Breast epithelium (tissue), 4 donors: ENCODE results near the gene LEP. TPM values are rescaled to one million over a fixed set of nuclear protein-coding genes. Genes with fewer than 3 reads are reported as not detected.

Experiments
- DNase-seq, 2 donors: peaks; one replicate each; pipeline ENCODE4 v3.0.0-alpha.2; 2019; ENCODE audit warnings: low spot score in 2 of 2
- H3K27ac ChIP-seq, 2 donors: fragments of 200-600 bp; sonication (generic) in 1 of 2; one replicate each; pipeline ENCODE4 v1.5.1; 2016 to 2019; ENCODE audit warnings: mild to moderate bottlenecking in 1 of 2
- H3K27me3 ChIP-seq, 2 donors: fragments of 200-600 bp; sonication (generic) in 1 of 2; one replicate each; pipeline versions ENCODE4 v1.5.1 to v1.6.0; 2017 to 2019; ENCODE audit warnings: control low read depth in 1 of 2, mild to moderate bottlenecking in 1 of 2
- H3K36me3 ChIP-seq: fragments of 200-600 bp; one replicate; pipeline ENCODE4 v1.5.1; 2019
- H3K4me1 ChIP-seq, 2 donors: fragments of 200-600 bp; sonication (generic); one replicate each; pipeline ENCODE4 v1.5.1; 2016 to 2019; ENCODE audit warnings: control low read depth in 1 of 2
- H3K4me3 ChIP-seq, 3 donors: fragments of 200-600 bp; sonication (generic); 1 replicate in 2 of 3; 2 replicates in 1 of 3; pipeline ENCODE4 v1.5.1; 2016 to 2019; ENCODE audit warnings: mild to moderate bottlenecking in 3 of 3, moderate library complexity in 2 of 3
- H3K9me3 ChIP-seq, 2 donors: fragments of 200-600 bp; sonication (generic) in 1 of 2; one replicate each; pipeline ENCODE4 v1.5.1; 2016 to 2019; ENCODE audit warnings: control low read depth in 1 of 2
- POLR2A ChIP-seq: fragments of 450-650 bp; IDR thresholded peaks from one replicate; pipeline ENCODE4 v1.6.1; 2016; ENCODE audit warnings: antibody characterized with exemption, mild to moderate bottlenecking, moderate library complexity
- POLR2AphosphoS5 ChIP-seq, 3 donors: sonication (generic); formaldehyde crosslinking; IDR thresholded peaks; one replicate each; pipeline ENCODE4 v1.6.1; 2017; ENCODE audit warnings: antibody characterized with exemption in 3 of 3
- intact Hi-C: fragments of 100-400 bp; cut with DNase I; formaldehyde crosslinking; loops from one replicate; pipeline ENCODE4 v1.15.1; 2023; ENCODE audit warnings: low total_unique reads
- total RNA-seq, 3 donors: library from RNA; depleted of rRNA; stranded (reverse); fragments of >200 nt; gene quantifications; one replicate each; pipeline ENCODE4 v1.1.0, GENCODE V29; 2016
- TF ChIP-seq, protein P1 (sequence below), 3 donors: fragments of 450-650 bp; IDR thresholded peaks; one replicate each; pipeline ENCODE4 v1.5.1; 2016 to 2017; ENCODE audit warnings: antibody characterized with exemption in 3 of 3, mild to moderate bottlenecking in 3 of 3, moderate library complexity in 3 of 3

The LEP gene
- total RNA-seq, 3 donors from 2014 or later, result 41.6 to 498 (median 48.2) TPM

DNA sequence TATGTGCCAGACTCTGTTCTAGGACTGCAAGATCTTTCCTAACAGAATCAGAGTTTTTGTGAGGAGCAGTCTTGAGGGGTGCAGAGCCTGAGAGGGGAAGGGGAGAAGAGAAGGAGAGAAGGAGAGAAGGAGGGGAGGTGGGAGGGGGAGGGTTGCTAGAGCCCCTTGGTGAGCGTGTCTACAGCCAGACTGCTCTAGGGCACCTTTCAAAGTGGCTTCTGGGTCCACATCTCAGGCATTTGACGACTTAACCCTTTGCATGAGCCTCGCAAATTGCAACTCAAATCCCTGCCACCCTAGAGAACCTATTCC is 31.1 kb upstream of the LEP start:
- H3K27ac ChIP-seq, result no peak overlapping the region
- no peaks in the 10 kb centered on the region for H3K36me3 ChIP-seq
- H3K4me3 ChIP-seq, result no peak overlapping the region
- H3K9me3 ChIP-seq, result no peaks in the 10 kb centered on the region
- intact Hi-C loops, result no loop called here
- H3K27me3 ChIP-seq, result peaks cover 0 to 4% of the 10 kb centered on the region in 2 donors
- DNase-seq, result no peak
- H3K4me1 ChIP-seq, result no peaks in the 10 kb centered on the region
- TF ChIP-seq, protein P1, sequence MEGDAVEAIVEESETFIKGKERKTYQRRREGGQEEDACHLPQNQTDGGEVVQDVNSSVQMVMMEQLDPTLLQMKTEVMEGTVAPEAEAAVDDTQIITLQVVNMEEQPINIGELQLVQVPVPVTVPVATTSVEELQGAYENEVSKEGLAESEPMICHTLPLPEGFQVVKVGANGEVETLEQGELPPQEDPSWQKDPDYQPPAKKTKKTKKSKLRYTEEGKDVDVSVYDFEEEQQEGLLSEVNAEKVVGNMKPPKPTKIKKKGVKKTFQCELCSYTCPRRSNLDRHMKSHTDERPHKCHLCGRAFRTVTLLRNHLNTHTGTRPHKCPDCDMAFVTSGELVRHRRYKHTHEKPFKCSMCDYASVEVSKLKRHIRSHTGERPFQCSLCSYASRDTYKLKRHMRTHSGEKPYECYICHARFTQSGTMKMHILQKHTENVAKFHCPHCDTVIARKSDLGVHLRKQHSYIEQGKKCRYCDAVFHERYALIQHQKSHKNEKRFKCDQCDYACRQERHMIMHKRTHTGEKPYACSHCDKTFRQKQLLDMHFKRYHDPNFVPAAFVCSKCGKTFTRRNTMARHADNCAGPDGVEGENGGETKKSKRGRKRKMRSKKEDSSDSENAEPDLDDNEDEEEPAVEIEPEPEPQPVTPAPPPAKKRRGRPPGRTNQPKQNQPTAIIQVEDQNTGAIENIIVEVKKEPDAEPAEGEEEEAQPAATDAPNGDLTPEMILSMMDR (IDR thresholded peaks at IDR 0.05), result no peak
- TF ChIP-seq POLR2A (no peak), POLR2AphosphoS5 (IDR thresholded peaks at IDR 0.05) (no peak)

DNA sequence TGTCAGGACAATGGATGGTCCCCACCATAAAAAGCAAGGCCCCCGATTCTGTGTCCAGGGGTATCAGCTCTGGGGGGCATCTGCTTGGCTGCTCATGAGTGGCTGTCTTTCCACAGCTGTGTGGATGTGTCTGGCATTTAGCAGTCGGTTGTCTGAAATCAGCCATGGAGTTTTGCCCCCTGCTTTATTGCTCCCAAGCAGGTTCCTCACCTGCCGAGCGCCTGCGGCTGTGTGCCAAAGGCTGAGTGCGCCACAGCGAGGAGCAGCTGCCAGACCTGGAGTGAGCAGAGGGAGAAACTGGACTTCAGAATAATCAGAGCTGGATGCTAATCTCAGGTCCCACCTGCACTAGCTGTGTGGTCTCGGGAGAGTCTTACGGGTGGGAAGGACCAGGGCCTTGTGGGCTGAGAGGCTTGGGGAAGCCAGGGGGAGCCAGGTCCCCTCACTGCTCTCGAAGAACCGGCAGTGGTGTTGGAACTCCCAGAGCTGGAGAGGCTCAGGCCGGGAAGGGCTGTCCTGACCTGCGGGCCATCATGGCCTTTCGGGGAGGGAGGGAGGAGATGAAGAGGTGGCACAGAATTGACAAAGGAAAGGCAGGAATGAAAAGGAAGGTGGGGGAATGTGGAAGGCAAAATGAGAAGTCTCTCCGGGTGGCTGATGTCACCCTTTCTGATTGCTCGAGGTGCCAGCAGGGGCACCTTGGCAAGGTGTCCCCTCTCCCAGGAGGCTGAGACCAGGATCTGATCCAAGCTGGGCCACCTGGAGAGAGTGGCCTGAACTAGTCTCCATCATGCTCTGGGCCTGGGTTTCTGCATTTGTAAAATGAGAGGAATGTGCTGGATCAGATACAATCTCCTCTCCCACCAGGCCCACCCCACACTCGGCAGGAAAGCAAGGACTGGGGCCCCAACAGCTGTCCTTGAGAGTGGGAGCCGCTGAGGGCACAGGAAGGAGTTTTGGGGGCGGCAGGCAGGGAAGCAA is 30.2 kb upstream of the LEP start:
- DNase-seq, result no peak
- intact Hi-C loops, result no loop called here
- H3K4me3 ChIP-seq, result no peak overlapping the region

DNA sequence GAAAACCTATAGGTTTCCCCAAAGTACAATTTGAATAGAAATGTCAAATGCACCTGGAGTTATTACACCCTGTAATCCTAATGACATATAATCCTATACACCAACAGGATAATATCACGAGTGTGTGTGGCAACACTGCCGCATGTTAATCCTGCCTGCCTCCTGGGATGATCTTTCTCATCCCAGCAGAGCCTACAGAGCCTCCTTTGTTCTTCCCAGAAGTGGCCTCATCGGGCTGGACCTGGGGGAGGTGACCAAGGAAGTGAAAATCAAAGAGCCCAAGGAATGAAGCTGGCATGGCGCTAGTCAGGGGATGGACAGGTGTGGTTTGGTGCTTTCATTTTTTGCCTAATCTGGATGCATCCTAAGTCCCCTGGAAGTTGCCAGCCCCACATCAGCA is 29.5 kb upstream of the LEP start:
- TF ChIP-seq POLR2AphosphoS5 (IDR thresholded peaks at IDR 0.05), result no peak
- TF ChIP-seq POLR2A, result no peak
- TF ChIP-seq, protein P1 (IDR thresholded peaks at IDR 0.05), result no peak
- Histone ChIP-seq H3K27me3 (peaks cover 0 to under 1% of the 10 kb centered on the region in 2 donors), H3K27ac (no peak overlapping the region), H3K4me1 (no peaks in the 10 kb centered on the region), H3K4me3 (no peak overlapping the region), H3K9me3 (no peaks in the 10 kb centered on the region), H3K36me3 (no peaks in the 10 kb centered on the region)
- intact Hi-C loops, result no loop called here
- DNase-seq, result no peak

More for the DNA sequence above, 30.2 kb upstream of the LEP start:
- TF ChIP-seq POLR2A (no peak), POLR2AphosphoS5 (IDR thresholded peaks at IDR 0.05) (no peak)
- TF ChIP-seq, protein P1 (IDR thresholded peaks at IDR 0.05), result no peak
- no peaks in the 10 kb centered on the region for H3K9me3 ChIP-seq
- no peaks in the 10 kb centered on the region for H3K4me1 ChIP-seq
- no peaks in the 10 kb centered on the region for H3K36me3 ChIP-seq
- peaks cover 0 to 4% of the 10 kb centered on the region in 2 donors for H3K27me3 ChIP-seq
- no peak overlapping the region for H3K27ac ChIP-seq

DNA sequence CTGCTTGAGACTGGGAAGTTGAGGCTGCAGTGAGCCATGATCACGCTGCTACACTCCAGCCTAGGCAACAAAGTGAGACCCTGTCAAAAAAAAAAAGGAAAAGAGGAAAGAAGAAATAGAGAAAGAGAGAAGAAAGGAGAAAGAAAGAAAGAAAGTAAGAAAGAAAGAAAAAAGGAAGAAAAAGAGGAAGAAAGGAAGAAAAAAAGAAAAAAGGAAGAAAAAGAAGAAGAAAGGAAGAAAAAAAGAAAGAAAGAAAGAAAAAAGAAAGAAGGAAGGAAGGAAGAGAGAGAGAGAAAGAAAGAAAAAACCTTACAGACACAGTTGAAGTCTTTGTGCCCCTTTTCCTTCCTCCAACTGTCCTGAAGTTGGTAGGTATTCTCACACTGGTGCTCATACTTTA is 26.6 kb upstream of the LEP start:
- H3K36me3 ChIP-seq, result no peaks in the 10 kb centered on the region
- H3K27me3 ChIP-seq, result no peaks in the 10 kb centered on the region
- TF ChIP-seq, protein P1 (IDR thresholded peaks at IDR 0.05), result no peak
- no peak for TF ChIP-seq POLR2A
- TF ChIP-seq POLR2AphosphoS5 (IDR thresholded peaks at IDR 0.05), result no peak
- no peak overlapping the region for H3K4me3 ChIP-seq
- H3K4me1 ChIP-seq, result no peaks in the 10 kb centered on the region
- intact Hi-C loops, result no loop called here
- H3K27ac ChIP-seq, result no peak overlapping the region
- no peak for DNase-seq
- no peaks in the 10 kb centered on the region for H3K9me3 ChIP-seq

DNA sequence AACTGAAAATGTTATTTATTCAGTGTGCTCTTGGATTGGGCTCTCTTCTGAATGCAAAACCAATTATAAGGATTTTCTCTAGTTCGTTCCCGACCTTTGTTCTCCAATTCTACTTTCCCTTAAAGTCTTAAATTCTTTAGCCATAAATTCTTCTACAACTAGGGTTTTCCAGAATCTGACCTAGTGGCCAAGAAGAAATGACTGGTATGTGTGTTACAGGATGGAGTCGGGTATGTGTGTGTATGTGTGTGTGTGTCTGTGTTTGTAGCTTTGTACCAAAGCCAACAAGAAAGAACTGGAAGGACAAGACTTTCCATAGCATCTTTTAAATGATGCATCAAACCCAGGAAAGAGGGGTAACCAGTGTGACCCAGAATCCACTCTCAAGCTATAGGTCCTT is 25.8 kb upstream of the LEP start:
- TF ChIP-seq POLR2AphosphoS5 (IDR thresholded peaks at IDR 0.05), result no peak
- TF ChIP-seq POLR2A, result no peak
- TF ChIP-seq, protein P1 (IDR thresholded peaks at IDR 0.05), result no peak
- intact Hi-C loops, result no loop called here
- no peak overlapping the region for H3K27ac ChIP-seq
- no peak overlapping the region for H3K4me3 ChIP-seq
- DNase-seq, result no peak
- no peaks in the 10 kb centered on the region for H3K9me3 ChIP-seq
- H3K27me3 ChIP-seq, result no peaks in the 10 kb centered on the region
- no peaks in the 10 kb centered on the region for H3K36me3 ChIP-seq
- H3K4me1 ChIP-seq, result no peaks in the 10 kb centered on the region
